GM23248 (cell line): ENCODE results near the gene TUBD1.
"Not testable (repeated sequence)": the region's sequence is repeated elsewhere in the genome, so short reads cannot be mapped to it uniquely, and the experiment has no call there.

Source experiments
- EZH2 ChIP-seq: fragments of 200-600 bp; sonication (generic); IDR thresholded peaks from 2 replicates; pipeline ENCODE4 v1.6.1; 2018; ENCODE audit warnings: antibody characterized with exemption, mild to moderate bottlenecking; ENCODE audit not compliant: insufficient read depth, poor library complexity, severe bottlenecking
- EZH2phosphoT487 ChIP-seq: fragments of 200-600 bp; sonication (generic); IDR thresholded peaks from 2 replicates; pipeline ENCODE4 v1.6.1; 2018; ENCODE audit warnings: antibody characterized with exemption, moderate library complexity, mild to moderate bottlenecking, low read depth; ENCODE audit not compliant: insufficient read depth

DNA sequence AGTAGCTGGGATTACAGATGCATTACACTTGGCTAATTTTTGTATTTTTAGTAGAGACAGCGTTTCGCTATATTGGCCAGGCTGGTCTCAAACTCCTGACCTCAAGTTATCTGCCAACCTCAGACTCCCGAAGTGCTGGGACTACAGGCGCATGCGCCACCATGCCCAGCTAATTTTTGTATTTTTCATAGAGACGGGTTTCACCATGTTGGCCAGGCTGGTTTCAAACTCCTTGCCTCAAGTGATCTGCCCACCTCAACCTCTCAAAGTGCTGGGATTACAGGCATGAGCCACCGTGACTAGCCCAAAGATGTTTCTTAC lies 39.9 kb downstream of the TUBD1 start:
- not testable (repeated sequence) for TF ChIP-seq EZH2, EZH2phosphoT487
